ENCODE results near the gene PRRT4.
A peak's percentile ranks its signal among the peaks of the same experiment; 100 is the strongest.

Gene PRRT4

GRCh38 chr7:128373606-128374005 is 12.1 kb upstream of the PRRT4 start:
- DNase-seq, result no peak

- DNase-seq, result no peak
These were observed 9.0 kb upstream of the PRRT4 start for GRCh38 chr7:128370491-128370890.

GRCh38 chr7:128366986-128367385 is 5.5 kb upstream of the PRRT4 start:
- DNase-seq, result no peak

- no peak for DNase-seq
These were observed 4.8 kb upstream of the PRRT4 start for GRCh38 chr7:128366300-128366699.

GRCh38 chr7:128365432-128365831 is 3.9 kb upstream of the PRRT4 start:
- no peak for DNase-seq

- no peak for DNase-seq
These were observed 2.8 kb upstream of the PRRT4 start for GRCh38 chr7:128364166-128364870.

GRCh38 chr7:128363261-128363721 is 1.8 kb upstream of the PRRT4 start:
- no peak for DNase-seq

GRCh38 chr7:128362670-128363069 is 1.2 kb upstream of the PRRT4 start:
- DNase-seq, result no peak

GRCh38 chr7:128360359-128360678 is 1.2 kb downstream of the PRRT4 start:
- no peak for DNase-seq

GRCh38 chr7:128359939-128360338 is 1.6 kb downstream of the PRRT4 start:
- no peak for DNase-seq

- DNase-seq, result no peak
These were observed 2.2 kb downstream of the PRRT4 start for GRCh38 chr7:128359336-128359735.

- DNase-seq, result no peak
These were observed 3.3 kb downstream of the PRRT4 start for GRCh38 chr7:128358233-128358632.

- no peak for DNase-seq
These were observed 4.3 kb downstream of the PRRT4 start for GRCh38 chr7:128357217-128357613.

- DNase-seq, result no peak
These were observed 4.8 kb downstream of the PRRT4 start for GRCh38 chr7:128356546-128357216.

GRCh38 chr7:128353610-128354009 is 7.9 kb downstream of the PRRT4 start:
- DNase-seq, result no peak

GRCh38 chr7:128353189-128353588 is 8.3 kb downstream of the PRRT4 start:
- DNase-seq, result no peak

GRCh38 chr7:128352636-128353035 is 8.9 kb downstream of the PRRT4 start:
- no peak for DNase-seq

GRCh38 chr7:128352153-128352537 is 9.3 kb downstream of the PRRT4 start:
- DNase-seq, result peak; percentile 26

GRCh38 chr7:128351296-128352152 is 10.0 kb downstream of the PRRT4 start:
- DNase-seq, result no peak

- no peak for DNase-seq
These were observed 10.7 kb downstream of the PRRT4 start for GRCh38 chr7:128350708-128351295.

GRCh38 chr7:128349466-128349825 is 12.0 kb downstream of the PRRT4 start:
- DNase-seq, result no peak

GRCh38 chr7:128347647-128348097 is 13.8 kb downstream of the PRRT4 start:
- peak; percentile 61 for DNase-seq

GRCh38 chr7:128344431-128344774 is 17.1 kb downstream of the PRRT4 start:
- DNase-seq, result no peak
